HCEC 1CT (cell line): ENCODE measurements around the gene STIMATE.

Experiments used
- DNase-seq: peaks from one replicate; pipeline ENCODE4 v3.0.0-alpha.2; 2017

STIMATE gene

GRCh38 chr3:52892625-52893311 is 4.6 kb downstream of the STIMATE start:
- DNase-seq, result peak; percentile 27

GRCh38 chr3:52892290-52892624 is 5.1 kb downstream of the STIMATE start:
- DNase-seq, result no peak

GRCh38 chr3:52891615-52892081 is 5.7 kb downstream of the STIMATE start:
- DNase-seq, result peak; percentile 31

GRCh38 chr3:52891164-52891563 is 6.2 kb downstream of the STIMATE start:
- DNase-seq, result no peak

GRCh38 chr3:52890735-52891134 is 6.6 kb downstream of the STIMATE start:
- peak; percentile 24 for DNase-seq

- DNase-seq, result no peak
Observed at GRCh38 chr3:52889901-52890300, 7.4 kb downstream of the STIMATE start.

- DNase-seq, result no peak
Observed at GRCh38 chr3:52887166-52887565, 10.2 kb downstream of the STIMATE start.

- DNase-seq, result no peak
Observed at GRCh38 chr3:52886049-52886730, 11.2 kb downstream of the STIMATE start.

GRCh38 chr3:52882377-52882776 is 15.0 kb downstream of the STIMATE start:
- DNase-seq, result no peak

GRCh38 chr3:52881871-52882270 is 15.5 kb downstream of the STIMATE start:
- DNase-seq, result no peak

- DNase-seq, result no peak
Observed at GRCh38 chr3:52880474-52880873, 16.9 kb downstream of the STIMATE start.

- DNase-seq, result no peak
Observed at GRCh38 chr3:52880047-52880446, 17.3 kb downstream of the STIMATE start.

- DNase-seq, result no peak
Observed at GRCh38 chr3:52879581-52879980, 17.8 kb downstream of the STIMATE start.

GRCh38 chr3:52879090-52879489 is 18.3 kb downstream of the STIMATE start:
- no peak for DNase-seq

- DNase-seq, result no peak
Observed at GRCh38 chr3:52877085-52877484, 20.3 kb downstream of the STIMATE start.

- no peak for DNase-seq
Observed at GRCh38 chr3:52874864-52875587, 22.3 kb downstream of the STIMATE start.

- no peak for DNase-seq
Observed at GRCh38 chr3:52874160-52874701, 23.1 kb downstream of the STIMATE start.

- DNase-seq, result peak; percentile 59
Observed at GRCh38 chr3:52873433-52874159, 23.8 kb downstream of the STIMATE start.

GRCh38 chr3:52872245-52872644 is 25.1 kb downstream of the STIMATE start:
- DNase-seq, result no peak

- DNase-seq, result no peak
Observed at GRCh38 chr3:52871761-52872160, 25.6 kb downstream of the STIMATE start.

GRCh38 chr3:52870471-52870870 is 26.9 kb downstream of the STIMATE start:
- no peak for DNase-seq

- no peak for DNase-seq
Observed at GRCh38 chr3:52866427-52866826, 30.9 kb downstream of the STIMATE start.

GRCh38 chr3:52865994-52866393 is 31.4 kb downstream of the STIMATE start:
- DNase-seq, result no peak
